GDM1 (cell line): ENCODE results near the gene FUOM.
A peak's percentile ranks its signal among the peaks of the same experiment; 100 is the strongest.

Experiments
- DNase-seq: peaks from one replicate; lab custom pipeline; 2025; lab: John Stamatoyannopoulos, UW

Gene FUOM

DNA sequence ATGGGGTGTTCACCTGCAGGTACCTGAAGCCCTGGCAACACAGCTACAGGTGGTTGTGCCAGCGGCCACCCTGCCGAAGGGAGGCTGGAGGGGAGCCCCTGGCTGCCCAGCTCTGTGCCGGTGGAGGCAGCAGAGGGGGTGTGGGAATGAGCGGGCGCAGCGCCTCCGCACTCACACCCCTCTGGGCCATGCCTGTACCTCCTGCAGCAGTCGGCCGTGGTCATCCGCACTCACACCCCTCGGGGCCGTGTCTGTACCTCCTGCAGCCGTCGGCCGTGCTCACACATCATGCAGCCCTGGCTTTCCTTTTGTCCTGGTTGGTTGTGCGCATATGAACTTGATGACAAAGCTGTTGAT lies 47.4 kb downstream of the FUOM start:
- no peak for DNase-seq

DNA sequence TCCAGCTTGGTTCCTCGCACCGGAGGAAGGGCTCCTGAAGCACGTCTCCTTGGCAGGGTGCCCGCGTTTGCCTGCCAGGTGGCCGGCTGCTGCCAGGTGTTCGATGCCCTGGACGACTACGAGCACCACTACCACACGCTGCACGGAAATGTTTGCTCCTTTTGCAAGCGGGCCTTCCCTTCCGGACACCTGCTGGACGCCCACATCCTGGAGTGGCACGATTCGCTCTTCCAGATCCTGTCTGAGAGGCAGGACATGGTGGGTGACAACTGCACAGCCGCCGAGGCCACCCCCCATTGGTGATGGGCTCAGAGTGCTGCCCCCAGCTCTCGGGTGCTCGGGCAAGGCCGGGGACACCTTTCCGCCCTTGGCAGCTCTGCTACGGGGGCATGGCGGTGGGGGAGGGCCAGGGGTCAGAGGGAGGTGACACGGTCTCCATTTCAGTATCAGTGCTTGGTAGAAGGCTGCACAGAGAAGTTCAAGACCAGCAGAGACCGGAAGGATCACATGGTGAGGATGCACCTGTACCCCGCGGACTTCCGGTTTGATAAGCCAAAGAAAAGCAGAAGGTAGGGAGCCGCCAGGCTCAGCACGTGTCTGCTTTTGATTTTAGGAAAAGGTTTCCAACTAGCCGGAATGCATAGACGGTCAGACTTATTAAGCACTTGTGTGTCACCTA lies 48.0 kb downstream of the FUOM start:
- DNase-seq = no peak

DNA sequence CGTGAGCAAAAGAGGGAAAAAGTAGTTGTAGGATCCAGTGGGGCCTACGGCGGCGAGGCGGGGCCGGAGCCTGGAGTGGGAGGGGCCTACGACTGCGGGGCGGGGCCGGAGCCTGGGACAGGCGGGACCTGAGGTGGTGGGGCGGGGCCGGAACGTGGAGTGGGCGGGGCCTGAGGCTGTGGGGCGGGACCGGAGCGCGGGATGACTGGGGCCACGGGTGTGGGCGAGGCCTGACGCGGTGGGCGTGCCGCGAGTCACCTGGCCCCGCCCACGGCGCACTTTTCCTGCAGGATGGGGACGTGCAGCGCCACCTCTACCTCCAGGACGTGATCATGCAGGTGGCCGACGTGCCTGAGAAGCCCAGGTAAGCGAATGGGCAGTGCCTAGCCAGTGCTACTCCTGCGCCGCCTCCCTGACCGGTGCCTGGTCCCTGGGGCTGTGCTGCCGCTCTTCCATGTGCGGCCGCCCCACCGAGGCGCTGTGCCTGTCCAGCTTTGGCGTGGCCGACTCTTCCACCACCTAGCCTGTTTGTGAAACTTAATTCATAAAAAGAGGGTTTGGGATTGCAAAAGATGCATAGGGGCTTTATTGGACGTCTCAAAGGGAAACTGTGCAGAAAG lies 48.6 kb downstream of the FUOM start:
- DNase-seq = peak; percentile 89

DNA sequence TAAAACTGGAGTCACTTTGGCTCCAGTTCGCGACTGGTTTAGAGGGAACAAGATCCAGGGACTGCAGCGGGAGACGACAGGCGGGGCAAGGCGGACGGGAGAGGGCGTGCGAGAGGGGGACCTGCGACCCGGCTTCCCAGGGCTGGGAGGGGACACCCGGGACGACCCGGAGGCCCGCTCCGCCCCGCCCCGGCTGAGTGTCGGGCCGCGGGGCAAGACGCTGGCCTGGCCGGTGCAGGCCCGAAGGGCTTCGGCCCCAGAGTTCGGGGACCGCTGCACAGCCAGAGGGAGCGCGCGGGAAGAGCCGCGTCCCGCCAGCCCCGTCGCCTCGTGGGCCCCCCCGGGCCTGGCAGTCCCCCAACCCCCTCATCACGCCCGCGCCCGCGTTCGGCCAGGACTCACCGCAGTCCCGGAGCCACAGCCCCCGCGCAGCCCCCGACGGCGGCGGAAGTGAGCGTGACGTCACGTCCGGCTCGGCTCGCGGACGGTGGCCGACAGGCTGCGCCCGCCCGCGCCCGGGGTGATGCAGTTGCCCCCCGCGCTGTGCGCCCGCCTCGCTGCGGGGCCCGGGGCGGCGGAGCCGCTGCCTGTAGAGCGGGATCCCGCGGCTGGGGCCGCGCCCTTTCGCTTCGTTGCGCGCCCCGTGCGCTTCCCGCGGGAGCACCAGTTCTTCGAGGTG lies 49.3 kb downstream of the FUOM start, which contains the start of the genes TUBGCP2 and ZNF511:
TSS of gene TUBGCP2 (minus strand) at position 452 of the 679 bp plus-strand sequence. CDS start 5,931 bp downstream, outside the sequence.
TSS of gene ZNF511 (plus strand) at position 494 of the 679 bp plus-strand sequence. CDS start at position 524, 30 bp downstream.
- DNase-seq = peak; percentile 84

DNA sequence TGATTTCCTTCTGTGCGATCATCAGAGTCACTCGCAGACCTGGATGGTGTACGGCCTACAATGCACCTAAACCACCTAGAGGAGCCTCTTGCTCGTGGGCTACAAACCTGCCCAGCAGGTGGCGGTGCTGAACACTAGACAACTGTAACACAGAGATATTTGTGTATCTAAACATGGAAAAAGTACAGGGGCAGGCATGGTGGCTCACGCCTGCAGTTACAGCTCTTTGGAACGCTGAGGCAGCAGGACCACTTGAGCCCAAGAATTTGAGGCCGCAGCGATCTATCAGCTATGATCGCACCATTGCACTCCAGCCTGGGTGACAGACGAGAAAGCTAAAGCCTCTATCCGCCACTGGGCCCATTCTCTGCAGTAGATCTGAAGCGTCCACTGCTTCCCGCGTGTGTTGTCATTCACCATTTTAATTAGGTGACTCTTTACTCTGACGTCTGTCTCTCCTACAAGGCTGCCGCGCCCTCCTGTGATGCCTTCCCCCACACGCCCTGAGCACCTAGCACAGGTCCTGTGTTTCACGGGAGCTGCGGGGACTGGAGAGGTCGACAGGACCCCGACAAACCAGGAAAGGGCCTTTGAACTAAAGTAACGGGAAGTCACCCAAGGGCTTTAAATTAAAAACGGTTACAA lies 49.9 kb downstream of the FUOM start:
- peak; percentile 59 for DNase-seq

DNA sequence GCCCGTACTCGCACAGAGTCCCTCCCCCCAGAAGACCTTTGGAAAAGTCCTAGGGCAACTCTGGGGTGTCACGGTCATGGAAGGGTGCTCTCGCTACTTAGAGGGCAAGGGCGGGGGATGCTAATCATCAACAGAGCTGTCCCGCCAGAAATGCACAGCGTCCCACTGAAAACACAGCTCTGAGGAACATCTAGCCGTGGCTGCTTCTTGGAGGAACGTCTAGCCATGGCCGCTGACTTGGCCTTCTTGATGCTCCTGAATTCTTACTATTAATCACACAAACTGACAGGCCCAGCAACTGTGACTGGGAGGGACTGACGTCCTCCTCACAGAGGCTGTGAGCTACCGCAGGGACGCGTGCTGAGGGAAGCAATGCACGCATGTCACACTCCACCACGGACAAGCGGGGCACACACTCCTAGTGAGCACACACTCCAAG lies 50.9 kb downstream of the FUOM start:
- no peak for DNase-seq

DNA sequence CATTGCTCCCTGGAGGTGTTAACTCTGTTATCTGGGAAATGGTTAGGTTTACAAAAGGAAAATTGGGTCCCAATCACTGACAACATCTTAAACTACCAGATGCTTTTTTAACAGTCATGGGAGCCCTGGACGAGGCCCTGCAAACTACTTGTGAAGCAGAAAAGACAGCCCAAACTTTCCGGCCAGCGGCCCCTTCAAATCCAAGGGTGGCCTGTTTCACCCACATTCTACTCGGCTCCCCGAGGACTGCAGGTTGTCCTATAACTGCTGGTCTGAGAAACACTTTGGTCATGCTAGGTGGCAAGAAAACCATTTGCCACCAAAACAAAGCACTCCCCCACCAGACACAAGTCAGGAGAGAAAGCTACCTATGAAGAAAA lies 51.7 kb downstream of the FUOM start:
- no peak for DNase-seq
